Activated B cell treated with CpG ODN at 0.5 μM for 24 hours (primary cell): ENCODE data around the gene TTL. TPM values are rescaled to one million over a fixed set of nuclear protein-coding genes. Genes with fewer than 3 reads are reported as not detected.

Experiments used
- ATAC-seq: fragments of 200-7000 bp; cut with Tn5 transposase; one replicate; pipeline ENCODE4 v1.10.0; 2021; ENCODE audit warnings: low read depth, mild to moderate bottlenecking, moderate library complexity
- CTCF ChIA-PET: fragments of 350-600 bp; sonication (Branson Sonifier 250); formaldehyde crosslinking; loops from one replicate; lab custom pipeline; 2021; ENCODE audit warnings: antibody characterized with exemption; lab: Charles Lee
- POLR2A ChIA-PET: fragments of 350-600 bp; sonication (Branson Sonifier 250); formaldehyde crosslinking; loops from one replicate; lab custom pipeline; 2021; ENCODE audit warnings: antibody characterized with exemption; lab: Charles Lee
- DNase-seq: peaks from one replicate; pipeline ENCODE4 v3.0.0; 2022
- H3K27ac Mint-ChIP-seq: one replicate; pipeline ENCODE4 v1.8.0; 2020; ENCODE audit warnings: mixed read lengths
- H3K27me3 Mint-ChIP-seq: one replicate; pipeline ENCODE4 v1.8.0; 2021; ENCODE audit warnings: mixed read lengths
- H3K36me3 Mint-ChIP-seq: one replicate; pipeline ENCODE4 v1.8.0; 2021; ENCODE audit warnings: low read depth, mixed read lengths
- H3K4me1 Mint-ChIP-seq: one replicate; pipeline ENCODE4 v1.8.0; 2021; ENCODE audit warnings: mixed read lengths
- H3K4me3 Mint-ChIP-seq: one replicate; pipeline ENCODE4 v1.8.0; 2020; ENCODE audit warnings: mild to moderate bottlenecking, mixed read lengths
- H3K9me3 Mint-ChIP-seq: one replicate; pipeline ENCODE4 v1.8.0; 2020; ENCODE audit warnings: mixed read lengths
- CTCF ChIP-seq: fragments of 200-600 bp; IDR thresholded peaks from one replicate; pipeline ENCODE4 v1.8.0; 2022; ENCODE audit warnings: antibody characterized with exemption, mild to moderate bottlenecking
- intact Hi-C: fragments of 100-400 bp; cut with micrococcal nuclease; formaldehyde crosslinking; loops from one replicate; pipeline ENCODE4 v1.15.1; 2024
- total RNA-seq: library from RNA; stranded (reverse); gene quantifications from 2 replicates; pipeline ENCODE4 v1.2.3, GENCODE V29; 2022

The TTL gene
- total RNA-seq, 1 donor from 2014 or later: 20.8 TPM

DNA sequence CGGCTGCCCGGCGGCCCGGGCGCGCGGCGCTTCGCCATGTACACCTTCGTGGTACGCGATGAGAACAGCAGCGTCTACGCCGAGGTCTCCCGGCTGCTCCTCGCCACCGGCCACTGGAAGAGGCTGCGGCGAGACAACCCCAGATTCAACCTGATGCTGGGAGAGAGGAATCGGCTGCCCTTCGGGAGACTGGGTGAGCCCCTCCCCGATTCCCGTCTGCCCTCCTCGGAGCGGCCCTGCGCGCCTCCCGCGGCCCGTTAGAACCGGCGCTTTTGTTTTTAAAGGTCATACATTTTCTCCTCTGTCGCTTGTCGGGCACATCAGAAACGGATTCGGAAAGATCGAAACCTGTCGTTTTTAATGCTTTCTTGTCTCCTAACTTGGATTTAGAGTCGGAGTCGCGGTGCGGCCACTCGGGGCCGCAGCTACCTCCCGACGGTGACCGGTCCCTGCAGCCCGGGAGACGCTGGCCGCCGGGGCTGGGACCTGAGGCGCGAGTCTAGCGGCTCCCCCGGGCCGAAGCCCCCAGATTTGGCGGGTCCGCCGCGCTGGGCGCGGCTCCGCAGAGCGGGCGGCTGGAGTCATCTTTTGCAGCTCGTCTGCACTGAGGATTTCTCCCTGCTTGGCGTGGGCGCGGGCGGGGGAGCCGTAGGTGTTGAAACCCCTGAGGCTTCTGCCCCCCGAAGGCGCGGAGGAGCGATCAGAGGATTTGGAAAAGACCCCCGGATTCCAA is 519 bp downstream of the TTL start:
- Mint-ChIP-seq H3K27ac (peak overlapping the region; percentile 84), H3K36me3 (peaks cover 20% of the 10 kb centered on the region), H3K27me3 (no peaks in the 10 kb centered on the region), H3K9me3 (no peaks in the 10 kb centered on the region), H3K4me1 (peaks cover 22% of the 10 kb centered on the region), H3K4me3 (peak overlapping the region; percentile 93)
- DNase-seq (peak; percentile 31), ATAC-seq (peak; percentile 7)
- intact Hi-C loops: loop anchor here (2.0 to 5.0 kb wide), 3 partner anchors 165 to 600 kb away; partner anchors contain the start of genes ANAPC1, SLC20A1 and TMEM87B
- POLR2A ChIA-PET: interaction anchor here (0.7 to 1.0 kb wide), 4 partner anchors 101 to 427 kb away, joined by 3 to 5 read pairs (median 4); partner anchors contain the start of genes CHCHD5 and TMEM87B
- CTCF ChIA-PET: no interaction called here
- TF ChIP-seq CTCF: no peak

GRCh38 chr2:112483042-112483473 is 1.1 kb downstream of the TTL start:
- TF ChIP-seq CTCF: no peak
- Mint-ChIP-seq H3K27me3 (no peaks in the 10 kb centered on the region), H3K4me3 (peak overlapping the region; percentile 93), H3K4me1 (peaks cover 22% of the 10 kb centered on the region), H3K9me3 (no peaks in the 10 kb centered on the region), H3K27ac (no peak overlapping the region), H3K36me3 (peaks cover 20% of the 10 kb centered on the region)
- CTCF ChIA-PET: no interaction called here
- no peak for ATAC-seq
- POLR2A ChIA-PET: interaction anchor here (0.7 to 1.1 kb wide), 5 partner anchors 58 to 428 kb away, joined by 3 to 5 read pairs (median 3); partner anchors contain the start of genes CHCHD5 and TMEM87B
- intact Hi-C loops: loop anchor here (2.0 to 5.0 kb wide), 3 partner anchors 164 to 601 kb away; partner anchors contain the start of genes ANAPC1, SLC20A1 and TMEM87B
- DNase-seq: no peak

- Mint-ChIP-seq H3K9me3 (no peaks in the 10 kb centered on the region), H3K36me3 (peaks cover 20% of the 10 kb centered on the region), H3K27ac (no peak overlapping the region), H3K27me3 (no peaks in the 10 kb centered on the region), H3K4me1 (peaks cover 22% of the 10 kb centered on the region), H3K4me3 (peak overlapping the region; percentile 93)
- intact Hi-C loops: loop anchor here (2.0 to 5.0 kb wide), 3 partner anchors 163 to 602 kb away; partner anchors contain the start of genes ANAPC1, SLC20A1 and TMEM87B
- no peak for DNase-seq
- ChIA-PET CTCF (no interaction called here), POLR2A (interaction anchor here (1.1 kb wide), 1 partner anchor 58 kb away, joined by 3 read pairs; no protein-coding TSS in a partner anchor)
- TF ChIP-seq CTCF: no peak
- no peak for ATAC-seq
These were observed 1.9 kb downstream of the TTL start for GRCh38 chr2:112483831-112484230.

DNA sequence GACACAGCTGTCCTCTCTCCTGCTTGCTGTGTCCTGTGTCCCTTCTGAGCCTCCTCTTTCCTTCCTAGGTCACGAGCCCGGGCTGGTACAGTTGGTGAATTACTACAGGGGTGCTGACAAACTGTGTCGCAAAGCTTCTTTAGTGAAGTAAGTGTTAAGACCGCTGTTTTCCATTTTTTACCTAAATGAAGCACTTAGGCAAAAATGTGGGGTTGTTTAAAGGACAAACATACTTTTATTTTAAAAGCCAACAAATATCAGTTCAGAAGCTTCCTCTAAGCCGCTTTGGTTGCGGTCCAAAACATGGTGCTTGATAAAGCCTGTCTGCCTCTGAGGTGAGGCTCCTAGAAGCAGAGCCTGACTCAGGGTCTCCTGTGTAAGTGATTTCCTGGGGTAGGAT is 3.9 kb downstream of the TTL start:
- POLR2A ChIA-PET: interaction anchor here (0.7 kb wide), 1 partner anchor 99 kb away, joined by 3 read pairs; no protein-coding TSS in a partner anchor
- ATAC-seq (no peak), DNase-seq (no peak)
- Mint-ChIP-seq H3K4me1 (peaks cover 17% of the 10 kb centered on the region), H3K36me3 (peaks cover 17% of the 10 kb centered on the region), H3K4me3 (no peak overlapping the region), H3K27me3 (no peaks in the 10 kb centered on the region), H3K27ac (no peak overlapping the region), H3K9me3 (no peaks in the 10 kb centered on the region)
- intact Hi-C loops: no loop called here
- TF ChIP-seq CTCF: no peak
- CTCF ChIA-PET: interaction anchor here (0.6 to 1.7 kb wide), 2 partner anchors 15 to 34 kb away, joined by 3 to 4 read pairs; no protein-coding TSS in a partner anchor

- Mint-ChIP-seq H3K36me3 (peaks cover 10% of the 10 kb centered on the region), H3K9me3 (no peaks in the 10 kb centered on the region), H3K27ac (no peak overlapping the region), H3K4me3 (no peak overlapping the region), H3K27me3 (no peaks in the 10 kb centered on the region), H3K4me1 (peaks cover 12% of the 10 kb centered on the region)
- ATAC-seq (no peak), DNase-seq (no peak)
- POLR2A ChIA-PET: interaction anchor here (0.6 kb wide), 1 partner anchor 228 kb away, joined by 5 read pairs; no protein-coding TSS in a partner anchor
- CTCF ChIA-PET: no interaction called here
- TF ChIP-seq CTCF: no peak
- intact Hi-C loops: no loop called here
These were observed 4.9 kb downstream of the TTL start for GRCh38 chr2:112486895-112487294.
